ENCODE data around the gene RXFP1.
A peak's percentile ranks its signal among the peaks of the same experiment; 100 is the strongest.

RXFP1 gene

GRCh38 chr4:158606969-158607368 lies 85.3 kb downstream of the RXFP1 start:
- TF ChIP-seq CTCF (IDR thresholded peaks at IDR 0.05; ENCODE audit: extremely low read depth, missing control alignments) = no peak
- DNase-seq (ENCODE audit: low spot score) = no peak

DNA sequence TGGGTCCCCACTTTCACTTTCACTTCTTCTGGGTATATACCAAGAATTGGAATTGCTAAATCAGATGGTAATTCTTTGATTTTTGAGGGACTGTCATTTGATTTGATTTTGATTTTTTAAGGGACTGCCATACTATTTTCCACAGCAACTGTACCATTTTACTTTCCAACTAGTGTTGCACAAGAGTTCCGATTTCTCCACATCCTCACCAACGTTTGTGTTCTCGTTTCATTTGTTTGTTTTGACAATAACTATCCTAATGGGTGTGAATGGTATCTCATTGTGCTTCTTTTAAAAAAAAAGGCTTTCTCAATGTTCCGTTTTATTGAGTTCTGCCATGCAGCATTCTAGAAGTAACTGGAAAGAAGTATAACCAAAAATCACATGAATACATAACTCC lies 87.4 kb downstream of the RXFP1 start:
- DNase-seq (ENCODE audit: low spot score) = no peak
- TF ChIP-seq CTCF (IDR thresholded peaks at IDR 0.05; ENCODE audit: extremely low read depth, missing control alignments) = no peak

DNA sequence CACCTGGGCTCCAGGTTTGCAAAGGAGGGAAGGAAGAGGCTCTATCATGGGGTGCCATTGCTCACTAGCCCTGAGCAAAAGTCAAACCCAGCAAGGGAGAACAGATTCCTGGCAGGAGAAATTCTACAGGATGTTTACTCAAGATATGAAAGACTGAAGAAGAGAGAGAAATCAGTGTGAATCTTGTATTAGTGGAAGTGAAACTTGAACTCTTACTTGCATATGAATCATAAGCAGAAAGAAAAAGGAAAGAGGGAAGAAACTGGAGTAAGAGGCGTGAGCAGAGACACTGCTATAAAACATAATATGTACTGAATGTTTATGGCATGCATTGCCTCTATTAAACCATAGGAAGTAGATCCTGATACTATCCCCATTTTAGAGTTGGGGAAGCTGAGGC lies 89.1 kb downstream of the RXFP1 start:
- peak; percentile 10 for DNase-seq (ENCODE audit: low spot score)
- no peak for TF ChIP-seq CTCF (IDR thresholded peaks at IDR 0.05; ENCODE audit: extremely low read depth, missing control alignments)

GRCh38 chr4:158613046-158613445 lies 91.4 kb downstream of the RXFP1 start:
- DNase-seq (ENCODE audit: low spot score) = no peak
- TF ChIP-seq CTCF (IDR thresholded peaks at IDR 0.05; ENCODE audit: extremely low read depth, missing control alignments) = no peak

DNA sequence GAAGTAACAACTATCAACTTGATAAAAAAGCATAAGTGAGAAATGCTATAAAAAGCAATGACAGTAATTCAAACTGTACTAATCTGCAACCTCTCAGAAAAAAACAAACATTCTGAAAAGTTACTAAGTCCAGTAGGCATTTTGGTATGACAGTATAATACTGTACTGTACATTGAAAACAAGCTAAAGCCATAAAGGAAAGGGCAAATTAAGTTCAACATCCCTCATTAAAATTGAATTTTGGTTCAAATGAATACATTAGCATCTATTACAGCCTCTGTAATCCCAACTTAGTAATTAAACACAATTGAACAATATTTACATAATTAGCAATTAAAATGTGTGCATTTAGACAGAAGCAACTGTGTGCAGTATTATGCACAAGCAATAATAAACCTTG lies 96.3 kb downstream of the RXFP1 start:
- DNase-seq (ENCODE audit: low spot score) = no peak
- no peak for TF ChIP-seq CTCF (IDR thresholded peaks at IDR 0.05; ENCODE audit: extremely low read depth, missing control alignments)

DNA sequence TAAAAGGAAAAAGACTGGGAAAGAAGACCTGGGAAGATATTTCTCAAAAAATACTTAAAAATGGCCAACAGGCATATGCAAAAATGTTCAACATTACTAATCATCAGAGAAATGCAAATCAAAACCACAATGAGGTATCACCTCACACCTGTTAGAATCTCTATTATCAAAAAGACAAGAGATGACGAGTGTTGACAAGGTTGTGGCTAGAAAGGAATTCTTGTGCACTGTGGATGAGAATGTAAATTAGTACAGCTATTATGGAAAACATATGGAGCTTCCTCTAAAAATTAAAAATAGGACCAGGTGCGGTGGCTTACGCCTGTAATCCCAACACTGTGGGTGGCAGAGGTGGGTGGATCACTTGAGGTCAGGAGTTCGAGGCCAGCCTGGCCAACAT lies 100.0 kb downstream of the RXFP1 start:
- TF ChIP-seq CTCF (IDR thresholded peaks at IDR 0.05; ENCODE audit: extremely low read depth, missing control alignments) = no peak
- DNase-seq (ENCODE audit: low spot score) = no peak

- TF ChIP-seq CTCF (IDR thresholded peaks at IDR 0.05; ENCODE audit: extremely low read depth, missing control alignments) = no peak
- no peak for DNase-seq (ENCODE audit: low spot score)
These were observed 100.6 kb downstream of the RXFP1 start for GRCh38 chr4:158622251-158622650.
